ENCODE measurements around the gene RASSF1. TPM values are rescaled to one million over a fixed set of nuclear protein-coding genes. Genes with fewer than 3 reads are reported as not detected.
"Not testable (repeated sequence)": the region's sequence is repeated elsewhere in the genome, so short reads cannot be mapped to it uniquely, and the experiment has no call there.

Gene RASSF1
- total RNA-seq, 1 donor from 2014 or later: 14.1 TPM

DNA sequence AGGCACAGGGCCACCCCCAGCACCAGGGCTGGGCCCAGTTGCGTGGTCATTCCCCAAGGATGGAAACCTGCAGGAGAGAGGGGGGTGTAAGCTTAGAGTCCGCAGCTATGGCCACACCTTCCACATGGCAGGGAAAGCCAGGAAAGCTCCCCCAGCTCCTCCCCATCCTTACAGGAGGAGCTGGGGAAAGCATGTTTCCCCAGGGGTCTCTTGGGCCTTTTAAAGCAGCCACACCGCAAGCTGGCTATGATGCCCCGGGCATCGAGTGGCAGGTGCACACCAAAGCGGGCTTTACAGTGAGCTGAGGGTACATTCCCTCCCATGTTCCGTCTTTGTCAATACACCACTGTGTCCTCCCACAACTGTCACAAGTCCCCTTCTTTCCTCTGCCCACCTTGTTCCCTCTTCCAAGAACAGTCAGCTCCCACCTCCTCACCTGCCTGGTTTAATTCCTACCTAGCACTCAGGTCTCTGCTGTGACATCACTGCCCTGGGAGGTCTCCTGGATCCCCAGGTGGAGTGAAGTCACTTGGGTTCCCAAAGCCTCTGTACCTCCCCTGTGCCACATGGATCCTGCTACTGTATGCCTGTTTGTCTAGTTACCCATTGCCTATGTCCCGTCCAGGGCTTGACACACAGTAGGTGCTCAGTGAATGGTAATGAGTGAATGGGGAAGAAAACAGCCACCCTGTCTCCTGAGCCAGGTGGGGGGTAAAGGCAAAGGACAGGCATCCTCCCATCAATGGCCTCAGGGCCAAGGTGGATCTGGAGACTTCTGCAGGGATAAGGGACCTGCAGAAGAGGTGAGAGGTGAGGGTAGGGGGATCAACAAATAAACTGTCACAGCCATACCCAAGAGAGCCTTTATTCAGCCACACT is 44.8 kb downstream of the RASSF1 start:
- intact Hi-C loops (cut with DNase I): no loop called here
- ATAC-seq (ENCODE audit: poor library complexity): no peak
- no peak for DNase-seq

DNA sequence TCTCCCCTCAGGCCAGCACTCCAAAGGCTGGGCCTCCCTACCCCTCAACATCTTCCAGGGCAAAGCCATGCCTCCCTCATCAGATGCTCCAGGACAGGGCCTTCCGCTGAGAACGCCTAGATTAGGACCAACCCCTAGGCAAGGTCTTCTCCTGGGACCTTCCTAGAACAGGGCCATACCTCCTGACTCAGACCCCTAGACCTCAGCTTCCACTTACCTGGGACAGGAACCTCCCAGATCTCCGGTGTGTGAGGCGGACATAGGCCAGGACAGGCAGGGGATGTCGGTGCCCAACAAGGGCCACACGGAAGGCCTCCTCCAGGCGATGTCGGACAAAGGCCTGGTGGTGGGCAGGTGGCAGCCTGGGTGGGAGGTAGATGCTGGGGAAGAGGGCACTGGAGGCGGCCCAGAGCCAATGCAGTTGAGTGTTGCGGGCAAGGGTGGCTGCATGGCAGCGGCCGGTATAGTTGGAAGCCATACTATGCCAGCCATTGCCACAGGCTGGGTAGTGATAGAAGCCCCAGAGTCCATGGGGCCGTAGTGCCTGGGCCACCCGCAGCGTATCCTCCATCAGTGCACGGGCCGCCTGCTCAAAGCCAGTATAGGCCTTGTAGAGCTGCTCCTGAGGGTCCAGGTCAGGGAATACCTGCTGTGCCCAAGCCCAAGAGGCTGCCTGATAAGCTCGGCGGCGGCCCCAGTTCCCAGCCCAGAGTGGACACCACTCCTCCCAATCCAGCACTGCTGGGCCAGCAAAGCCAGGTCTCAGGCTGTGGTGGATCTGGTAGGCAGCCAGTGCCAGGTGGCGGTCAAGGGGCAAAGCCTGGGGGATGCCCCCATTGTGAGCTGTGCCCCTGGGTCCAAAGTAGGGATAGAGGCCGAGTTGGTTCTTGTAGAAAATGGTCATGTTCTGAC is 45.9 kb downstream of the RASSF1 start:
- intact Hi-C loops (cut with DNase I): no loop called here
- DNase-seq (no peak), ATAC-seq (ENCODE audit: poor library complexity) (no peak)

DNA sequence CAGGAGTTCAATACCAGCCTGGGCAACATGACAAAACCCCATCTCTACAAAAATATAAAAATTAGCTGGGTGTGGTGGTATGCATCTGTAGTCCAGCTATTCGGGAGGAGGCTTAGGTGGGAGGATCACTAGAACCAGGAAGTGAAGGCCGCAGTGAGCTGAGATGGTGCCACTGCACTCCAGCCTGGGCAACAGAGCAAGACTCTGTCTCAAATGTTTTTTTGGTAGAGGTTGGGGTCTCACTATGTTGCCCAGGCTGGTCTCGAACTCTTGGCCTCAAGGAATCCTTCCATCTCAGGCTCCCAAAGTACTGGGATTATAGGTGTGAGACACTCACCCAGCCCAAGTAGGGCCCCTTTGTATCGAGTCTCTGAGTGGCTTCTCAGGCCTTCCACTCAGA is 46.5 kb downstream of the RASSF1 start:
- no peak for ATAC-seq (ENCODE audit: poor library complexity)
- DNase-seq: no peak
- intact Hi-C loops (cut with DNase I): no loop called here

DNA sequence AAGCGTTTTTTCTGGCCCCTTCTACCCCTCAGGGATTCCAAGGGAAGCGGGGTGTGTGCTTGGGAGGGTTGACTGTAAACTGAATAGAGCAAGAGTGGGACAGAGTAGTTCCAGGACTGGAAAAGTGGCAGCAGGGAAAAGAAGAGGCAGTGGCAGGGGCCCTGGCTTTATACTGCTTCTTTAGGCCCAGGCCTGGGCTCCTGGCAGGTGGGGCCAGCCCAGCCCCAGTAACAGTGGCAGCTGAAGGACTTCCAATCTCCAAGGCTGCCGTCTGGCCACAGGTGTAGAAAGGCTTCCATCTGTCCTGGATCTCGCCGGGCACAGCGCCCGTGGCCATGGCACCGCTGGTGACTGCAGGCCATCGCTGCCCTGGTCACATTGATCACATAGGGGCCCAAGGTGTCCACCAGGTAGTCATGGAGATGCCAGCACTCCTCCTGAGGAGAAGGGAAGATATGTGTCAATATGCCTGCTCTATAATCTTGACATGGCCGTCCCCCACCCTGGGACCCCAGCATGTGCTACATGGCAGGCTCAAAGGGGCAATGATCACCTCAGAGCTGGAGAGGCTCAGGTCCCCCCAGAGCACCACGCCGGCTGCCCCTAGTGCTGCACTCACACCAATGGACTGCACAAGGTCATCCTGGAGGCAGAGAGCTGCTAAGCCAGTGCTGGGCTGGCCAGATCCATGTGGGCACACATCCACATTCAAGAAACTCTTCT is 47.4 kb downstream of the RASSF1 start:
- intact Hi-C loops (cut with DNase I): no loop called here
- peak; percentile 47 for DNase-seq
- no peak for ATAC-seq (ENCODE audit: poor library complexity)

DNA sequence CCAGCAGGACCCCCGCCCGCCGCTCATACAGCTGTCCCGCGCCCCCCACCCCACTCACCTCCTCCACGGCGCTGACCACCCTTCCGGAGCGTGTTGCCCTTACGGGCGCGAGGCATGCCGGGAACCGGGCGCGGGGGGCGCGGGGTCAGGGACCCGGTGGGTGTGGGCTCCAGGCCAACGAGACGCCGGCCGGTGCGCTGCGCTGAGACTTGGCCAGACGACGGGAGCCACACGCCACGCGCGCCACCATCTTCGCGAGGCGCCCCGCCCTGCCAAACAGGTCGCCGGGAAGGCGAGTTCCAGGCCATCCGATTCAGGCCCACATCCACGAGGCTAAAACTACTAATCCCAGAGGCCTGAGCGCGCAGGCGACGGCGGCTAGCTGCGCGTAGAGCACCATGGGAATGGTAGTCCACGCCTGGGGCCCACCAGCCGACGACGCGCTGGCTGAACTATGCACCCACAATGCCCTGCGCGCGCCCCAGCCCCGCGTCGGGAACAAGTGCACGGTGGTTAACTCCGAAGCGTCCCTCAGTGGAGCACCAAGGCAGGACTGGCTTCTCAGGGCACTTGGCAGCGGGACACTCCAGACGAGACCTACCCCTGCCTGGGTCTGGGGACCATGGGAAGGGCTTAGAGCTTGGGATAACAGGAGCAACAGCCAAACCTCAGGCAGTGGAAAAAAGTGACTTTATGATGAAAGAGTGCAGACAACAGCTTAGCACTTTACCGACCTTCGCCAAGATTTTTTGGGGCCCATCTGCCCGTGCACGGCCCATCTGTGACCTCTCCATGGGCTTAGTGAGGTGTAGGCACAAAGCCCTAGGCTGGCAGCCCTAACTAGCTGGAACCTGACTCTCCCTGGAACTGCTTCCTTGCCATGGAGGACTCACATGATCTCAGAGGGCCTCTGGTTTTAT is 48.2 kb downstream of the RASSF1 start, which contains the start of gene IFRD2:
TSS of gene IFRD2 (minus strand) at position 271 of the 920 bp plus-strand sequence. CDS start at position 116, 155 bp downstream.
- ATAC-seq (ENCODE audit: poor library complexity): peak; percentile 94
- peak; percentile 99 for DNase-seq
- intact Hi-C loops (cut with DNase I): no loop called here

DNA sequence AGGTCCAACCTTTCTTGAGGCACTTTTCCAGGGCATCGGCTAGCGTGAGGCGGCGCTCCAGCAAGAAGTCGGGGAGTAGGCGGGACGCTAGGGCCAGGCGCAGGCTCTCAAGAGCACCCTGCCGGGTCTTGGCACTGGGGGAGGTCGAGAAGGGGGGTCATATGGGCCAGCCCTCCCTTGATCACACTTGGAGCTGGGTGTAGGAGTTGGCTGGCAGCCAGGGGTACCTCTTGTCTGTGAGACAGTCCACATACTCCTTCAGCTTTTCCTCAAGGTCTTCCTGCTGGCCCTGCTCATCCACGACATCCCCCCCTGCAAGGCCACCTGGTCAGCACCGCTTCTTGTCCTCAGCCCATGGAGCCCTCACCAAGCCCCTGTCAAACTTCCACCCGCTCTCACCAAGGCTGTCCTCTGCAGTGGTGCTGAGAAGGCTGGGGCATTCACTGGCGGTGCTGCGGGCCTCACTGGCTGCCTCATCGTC is 50.4 kb downstream of the RASSF1 start:
- intact Hi-C loops (cut with DNase I): no loop called here
- peak; percentile 51 for DNase-seq

DNA sequence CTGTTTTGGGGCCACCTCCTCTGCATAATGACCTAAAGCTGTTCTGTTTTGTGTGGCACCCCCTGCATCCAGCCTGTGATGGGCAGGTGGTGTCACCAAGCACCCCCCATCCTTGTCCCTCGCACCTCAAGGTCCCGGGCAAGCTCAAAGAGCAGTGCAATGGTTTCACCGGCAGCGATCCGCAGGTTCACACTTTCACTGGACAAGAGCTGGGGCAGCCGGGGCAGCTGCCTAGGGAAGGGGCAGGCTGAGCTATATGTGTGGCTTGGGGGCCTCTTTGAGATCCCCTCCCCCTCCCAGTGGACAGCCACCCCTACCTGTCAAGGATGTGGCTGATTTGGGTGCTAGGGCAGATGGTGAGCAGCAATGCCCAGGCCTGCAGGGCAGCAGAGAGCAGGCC is 51.5 kb downstream of the RASSF1 start:
- no peak for ATAC-seq (ENCODE audit: poor library complexity)
- intact Hi-C loops (cut with DNase I): no loop called here
- no peak for DNase-seq

More for the DNA sequence above, 50.4 kb downstream of the RASSF1 start:
- ATAC-seq (ENCODE audit: poor library complexity): no peak

DNA sequence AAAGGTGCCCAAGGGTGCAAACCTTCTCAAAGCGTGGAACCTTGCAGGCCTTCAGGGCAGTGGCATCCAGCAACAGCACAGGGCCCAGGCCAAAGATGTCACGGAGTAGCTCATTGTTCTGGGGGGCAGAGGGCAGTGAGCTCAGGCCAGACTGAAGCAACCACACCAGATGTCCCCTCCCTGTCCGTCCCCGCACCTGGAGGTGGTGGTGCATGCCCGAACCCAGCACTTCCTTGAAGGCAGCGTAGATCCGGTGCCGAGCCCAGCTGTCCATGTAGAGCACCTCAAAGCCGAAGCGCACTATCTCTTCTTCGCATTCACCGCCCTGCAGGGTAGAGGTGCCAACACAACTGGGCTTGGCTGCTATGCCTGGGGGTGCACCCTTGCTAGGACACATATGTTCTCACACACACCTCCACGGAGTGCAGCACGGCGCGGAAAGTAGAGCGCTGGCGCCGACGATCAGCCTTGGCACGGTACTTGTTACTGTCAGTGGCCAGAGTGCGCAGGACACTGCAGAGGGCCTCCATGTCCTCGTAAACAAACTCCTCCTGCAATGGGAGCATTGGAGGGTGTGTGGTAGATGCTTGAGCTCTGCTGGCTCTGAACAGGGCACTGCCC is 52.1 kb downstream of the RASSF1 start:
- intact Hi-C loops (cut with DNase I): no loop called here

DNA sequence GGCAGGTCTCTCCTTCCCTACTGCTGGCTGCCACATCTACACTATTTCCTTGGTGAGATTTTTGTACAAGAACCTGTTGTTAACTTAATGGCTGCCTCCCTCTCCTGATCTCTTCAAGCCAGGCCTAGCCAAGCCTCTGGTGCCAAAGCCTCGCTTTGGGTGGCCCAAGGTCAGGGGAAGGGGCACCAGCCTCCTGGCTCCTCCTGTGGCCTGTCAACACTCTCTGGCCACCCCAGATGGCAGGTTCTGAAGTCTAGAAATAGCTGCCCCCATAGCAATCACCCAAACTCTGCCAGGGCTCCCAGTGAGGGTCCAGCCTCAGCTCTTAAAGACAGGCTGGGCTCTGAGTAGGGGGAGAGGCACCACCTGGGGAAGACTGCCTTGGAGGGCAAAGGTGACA is 53.4 kb downstream of the RASSF1 start:
- DNase-seq: peak; percentile 75
- intact Hi-C loops (cut with DNase I): no loop called here
- peak; percentile 63 for ATAC-seq (ENCODE audit: poor library complexity)

More for the DNA sequence above, 52.1 kb downstream of the RASSF1 start:
- ATAC-seq (ENCODE audit: poor library complexity) (no peak), DNase-seq (no peak)

DNA sequence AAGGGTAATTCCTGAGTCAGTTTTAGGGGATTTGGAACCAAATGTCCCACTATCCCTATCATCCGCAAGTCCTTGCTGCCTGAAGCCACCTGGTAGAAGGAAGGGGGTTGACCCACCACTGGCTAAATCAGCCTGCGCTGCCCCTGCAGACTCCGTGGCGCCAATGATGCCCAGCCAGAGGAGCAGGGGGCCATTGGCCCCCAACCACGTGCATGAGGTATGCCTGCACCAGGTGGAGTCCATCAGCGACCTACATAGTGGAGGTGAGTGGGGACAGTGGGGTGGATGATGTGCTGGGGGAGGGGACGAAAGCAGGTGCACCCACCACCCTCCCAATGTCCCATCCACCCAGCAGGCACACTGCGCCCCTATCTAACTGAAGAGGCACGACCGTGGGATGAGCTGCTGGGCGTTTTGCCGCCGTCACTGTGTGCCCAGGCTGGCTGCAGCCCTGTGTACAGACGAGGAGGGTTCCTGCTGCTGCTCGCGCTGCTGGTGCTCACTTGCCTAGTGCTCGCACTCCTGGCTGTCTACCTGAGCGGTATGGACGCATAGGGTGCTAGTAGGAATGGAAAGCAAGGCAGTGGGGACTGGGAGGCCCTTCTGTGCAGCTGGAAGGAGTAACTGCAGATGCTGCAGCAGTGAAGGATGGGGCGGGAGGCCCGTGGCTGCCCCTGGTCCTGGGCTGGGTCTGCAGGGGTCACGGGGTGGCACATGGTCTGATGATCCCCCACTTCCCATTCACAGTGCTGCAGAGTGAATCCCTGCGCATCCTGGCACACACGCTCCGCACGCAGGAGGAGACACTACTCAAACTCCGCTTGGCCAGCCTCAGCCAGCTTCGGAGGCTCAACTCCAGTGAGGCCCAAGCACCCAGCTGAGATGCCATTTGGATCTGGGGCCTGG is 54.1 kb downstream of the RASSF1 start:
- intact Hi-C loops (cut with DNase I): no loop called here
- peak; percentile 4 for ATAC-seq (ENCODE audit: poor library complexity)
- DNase-seq: no peak

DNA sequence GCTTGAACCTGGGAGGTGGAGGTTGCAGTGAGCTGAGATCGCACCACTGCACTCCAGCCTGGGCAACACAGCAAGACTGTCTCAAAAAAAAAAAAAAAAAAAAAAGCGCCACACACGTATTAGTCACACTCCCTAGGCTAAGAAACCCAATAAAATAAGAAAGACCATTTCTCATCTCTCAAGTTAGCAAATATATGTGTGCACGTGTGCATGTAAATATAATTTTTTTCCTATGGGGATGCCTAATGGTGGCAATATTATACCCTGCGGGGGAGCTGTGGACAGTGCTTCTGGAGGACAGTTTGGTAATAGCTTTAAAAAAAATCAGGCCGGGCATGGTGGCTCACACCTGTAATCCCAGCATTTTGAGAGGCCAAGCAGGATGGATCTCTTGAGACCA is 56.5 kb downstream of the RASSF1 start:
- DNase-seq; ATAC-seq (ENCODE audit: poor library complexity); intact Hi-C loops (cut with DNase I): not testable (repeated sequence)

Other genes with a start within 250 kb of the RASSF1 start
- 10.8 TPM for gene SEMA3F, start 185.5 kb downstream of the RASSF1 start, total RNA-seq
- not detected for gene GNAT1, start 149.2 kb downstream of the RASSF1 start, total RNA-seq
- gene SLC38A3, start 135.6 kb downstream of the RASSF1 start, total RNA-seq: 10.6 TPM
- 126 TPM for gene GNAI2, start 104.6 kb downstream of the RASSF1 start, total RNA-seq
- 19.9 TPM for gene SEMA3B, start 71.7 kb downstream of the RASSF1 start, total RNA-seq
- 29.6 TPM for gene LSMEM2, start 61.7 kb downstream of the RASSF1 start, total RNA-seq
- gene IFRD2, start 48.4 kb downstream of the RASSF1 start, total RNA-seq: 70.1 TPM
- 1.2 TPM for gene HYAL3, start 41.4 kb downstream of the RASSF1 start, total RNA-seq
- 6.3 TPM for gene NAA80, start 41.4 kb downstream of the RASSF1 start, total RNA-seq
- gene HYAL1, start 37.3 kb downstream of the RASSF1 start, total RNA-seq: 66.5 TPM
- gene HYAL2, start 18.1 kb downstream of the RASSF1 start, total RNA-seq: 33.8 TPM
- 28.2 TPM for gene TUSC2, start 12.6 kb downstream of the RASSF1 start, total RNA-seq
- not detected for gene ZMYND10, start 4.9 kb upstream of the RASSF1 start, total RNA-seq
- gene NPRL2, start 9.9 kb upstream of the RASSF1 start, total RNA-seq: 14.8 TPM
- 5.6 TPM for gene CYB561D2, start 10.0 kb upstream of the RASSF1 start, total RNA-seq
- 24.9 TPM for gene TMEM115, start 18.7 kb upstream of the RASSF1 start, total RNA-seq
- 1.6 TPM for gene CACNA2D2, start 162.8 kb upstream of the RASSF1 start, total RNA-seq
- gene C3orf18, start 226.9 kb upstream of the RASSF1 start, total RNA-seq: 53.1 TPM
- gene HEMK1, start 228.7 kb upstream of the RASSF1 start, total RNA-seq: 19.5 TPM

All from Right ventricle myocardium superior (tissue), 1 donor.